NCI-H460 (cell line): Measurements from ENCODE around the gene PLAC9. TPM values are rescaled to one million over a fixed set of nuclear protein-coding genes. Genes with fewer than 3 reads are reported as not detected.

Experiments used
- DNase-seq: peaks from one replicate; pipeline ENCODE4 v3.0.0-alpha.2; 2016; ENCODE audit warnings: low read depth; ENCODE audit errors: extremely low read depth
- total RNA-seq: library from RNA; depleted of rRNA; stranded (reverse); fragments of >200 nt; shearing (Covaris generic); gene quantifications from 2 replicates; pipeline ENCODE4 v1.2.3, GENCODE V29; 2014

The PLAC9 gene
- total RNA-seq, 1 experiment from 2014 or later, result not detected

DNA sequence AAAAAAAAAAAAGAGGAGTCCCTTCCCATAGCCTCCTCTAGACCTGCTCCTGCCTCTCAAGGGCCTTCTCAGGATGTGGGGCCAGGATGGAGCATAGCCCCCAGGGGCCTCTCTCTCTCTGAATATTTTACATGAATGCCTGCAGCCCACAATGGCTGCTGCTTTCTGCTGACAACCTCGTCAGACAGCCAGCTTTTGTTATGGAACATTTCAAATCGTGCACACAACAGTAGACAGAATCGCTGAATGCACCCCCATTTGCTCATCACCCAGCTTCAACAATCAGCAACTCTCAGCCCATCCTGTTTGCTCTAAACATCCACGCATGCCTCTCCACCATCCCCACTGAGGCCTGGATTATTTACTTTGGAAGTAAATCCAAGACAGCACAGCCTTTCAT lies 5.4 kb downstream of the PLAC9 start:
- DNase-seq, result no peak

GRCh38 chr10:80139265-80139664 lies 6.7 kb downstream of the PLAC9 start:
- no peak for DNase-seq

DNA sequence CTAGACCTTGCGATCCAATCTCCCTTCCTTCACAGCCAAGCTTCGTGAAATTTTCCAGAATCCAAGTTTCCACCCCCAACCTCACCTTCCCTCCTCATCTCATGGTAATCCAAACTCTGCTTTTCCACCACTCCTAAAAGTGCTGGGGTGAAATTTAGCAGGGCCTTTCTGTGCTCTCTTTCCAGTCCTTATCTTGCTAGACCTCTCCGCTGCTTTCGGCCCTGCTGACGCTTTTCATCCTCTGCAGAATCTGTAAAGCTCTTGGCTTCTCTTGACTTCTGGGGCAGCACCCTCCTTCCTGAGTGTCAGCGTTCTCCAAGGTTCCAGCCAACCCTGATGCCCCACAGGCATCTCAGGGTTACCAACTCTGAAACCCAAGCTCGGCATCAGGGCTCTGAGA lies 7.7 kb downstream of the PLAC9 start:
- no peak for DNase-seq

DNA sequence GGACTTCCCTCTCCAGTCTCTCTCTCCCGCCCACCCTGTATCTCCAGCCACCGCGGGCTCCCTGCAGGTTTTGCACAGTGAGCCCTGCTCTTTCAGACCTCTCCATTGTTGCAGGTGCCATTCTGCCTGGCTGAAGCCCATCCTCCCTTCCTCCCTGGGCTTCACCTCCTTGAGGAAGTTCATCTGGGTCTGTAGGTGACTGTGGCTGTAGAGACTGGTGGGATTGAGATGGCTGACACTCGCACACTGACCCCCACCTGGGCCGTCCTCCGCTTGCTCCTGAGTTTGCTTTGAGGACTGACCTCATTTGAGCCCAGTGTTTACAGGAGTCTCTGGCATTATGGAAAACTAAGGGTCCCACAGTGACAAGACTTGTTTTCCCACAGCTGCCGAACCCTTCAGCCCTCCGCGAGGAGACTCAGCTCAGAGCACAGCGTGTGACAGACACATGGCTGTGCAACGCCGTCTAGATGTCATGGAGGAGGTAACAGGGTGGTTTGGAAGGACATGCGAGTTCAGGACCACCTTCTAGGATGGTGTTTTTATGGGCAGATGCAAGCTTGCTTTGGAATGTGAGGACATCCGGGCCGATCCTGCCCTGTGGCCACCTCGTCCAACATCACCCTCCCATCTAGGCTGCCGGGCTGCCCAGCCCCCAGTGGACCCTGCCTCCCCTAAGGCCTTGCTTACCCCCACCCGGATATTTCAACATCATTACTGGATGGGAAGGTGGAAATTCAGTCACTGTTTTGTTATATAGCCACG lies 9.3 kb downstream of the PLAC9 start:
- no peak for DNase-seq

- DNase-seq, result peak; percentile 13
Observed at GRCh38 chr10:80144067-80144695, 11.7 kb downstream of the PLAC9 start.

DNA sequence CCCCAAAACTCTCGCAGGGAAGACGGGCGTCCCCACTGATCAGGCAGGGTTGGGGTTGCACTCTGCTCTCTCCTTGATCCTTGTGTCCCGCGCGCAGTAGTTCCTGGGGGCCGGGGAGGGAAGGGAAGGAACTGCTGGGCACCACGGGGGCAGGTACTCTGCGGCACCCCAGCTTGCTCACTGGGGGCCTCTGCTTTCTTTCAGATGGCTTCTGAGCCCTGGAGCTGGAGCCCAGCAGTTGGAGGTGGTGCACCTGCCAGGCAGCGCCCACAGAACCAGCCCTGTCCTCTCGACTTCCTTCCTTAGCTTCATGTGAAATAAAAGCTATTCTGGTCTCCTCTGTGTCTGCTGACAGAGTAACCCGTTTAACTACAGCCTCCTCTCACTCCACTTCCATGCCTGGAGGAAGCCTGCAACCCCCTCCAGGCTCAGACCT lies 12.2 kb downstream of the PLAC9 start:
- no peak for DNase-seq

DNA sequence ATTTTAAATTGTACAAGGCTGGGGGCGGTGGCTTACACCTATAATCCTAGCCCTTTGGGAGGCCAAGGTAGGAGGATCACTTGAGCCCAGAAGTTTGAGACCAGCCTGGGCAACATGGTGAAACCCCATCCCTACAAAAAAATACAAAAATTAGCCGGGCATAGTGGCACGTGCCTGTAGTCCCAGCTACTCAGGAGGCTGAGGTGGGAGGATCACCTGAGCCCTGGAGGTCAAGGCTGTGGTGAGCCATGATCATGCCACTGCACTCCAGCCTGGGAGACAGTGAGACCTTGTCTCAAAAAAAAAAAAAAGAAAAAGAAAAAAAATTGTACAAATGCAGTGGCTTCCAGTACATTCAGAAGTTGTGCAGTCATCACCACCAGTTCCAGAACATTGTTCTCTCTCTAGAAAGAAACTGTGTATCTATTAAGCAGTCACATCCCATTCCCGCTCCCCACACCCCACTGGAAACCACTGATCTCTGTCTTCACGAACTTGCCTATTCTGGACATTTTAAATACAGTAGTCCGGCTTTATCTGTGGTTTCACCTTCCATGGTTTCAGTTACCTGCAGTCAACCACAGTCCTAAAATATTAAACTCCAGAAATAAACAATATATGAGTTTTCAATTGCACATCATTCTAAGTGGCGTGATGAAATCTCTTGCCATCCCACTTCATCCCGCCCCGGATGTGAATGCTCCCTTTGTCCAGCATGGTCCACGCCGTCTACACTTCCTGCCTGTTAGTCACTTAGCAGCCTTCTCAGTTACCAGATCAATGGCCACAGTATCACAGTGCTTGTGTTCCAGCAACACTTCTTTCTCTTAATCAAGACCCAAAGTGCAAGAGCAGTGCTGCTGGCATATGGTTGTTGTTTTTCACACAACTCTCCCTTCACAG lies 13.1 kb downstream of the PLAC9 start:
- DNase-seq, result peak; percentile 56

GRCh38 chr10:80146918-80147317 lies 14.4 kb downstream of the PLAC9 start:
- DNase-seq, result no peak

DNA sequence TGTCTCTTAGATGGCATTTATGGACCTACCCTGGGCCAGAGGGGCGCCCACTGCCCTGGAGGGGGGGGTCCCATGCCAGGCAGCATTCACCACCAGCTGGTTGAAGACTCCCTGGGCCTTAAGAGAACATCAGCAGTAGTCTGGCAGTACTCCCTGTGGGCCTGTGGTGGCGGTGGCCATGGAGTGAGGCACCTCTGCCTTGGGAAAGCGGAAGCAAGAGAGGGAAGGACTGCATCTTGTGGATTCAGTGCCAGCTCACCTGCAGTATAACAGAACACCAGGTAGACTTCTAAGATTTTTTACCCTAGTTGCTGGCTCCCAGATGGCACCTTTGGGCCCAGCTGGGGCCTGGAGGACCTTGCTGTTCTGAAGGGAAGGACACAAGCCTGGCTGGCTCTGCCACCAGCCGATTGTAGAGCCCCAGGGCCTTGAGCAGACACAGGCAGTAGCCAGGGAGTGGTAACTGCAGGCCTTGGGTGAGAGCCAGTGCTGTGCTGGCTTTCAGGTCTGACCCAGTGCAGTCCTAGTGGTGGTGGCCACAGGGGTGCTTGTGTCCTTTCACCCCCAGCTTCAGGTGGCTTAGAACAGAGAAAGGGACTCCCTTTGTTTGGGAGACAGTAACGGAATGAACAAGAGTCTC lies 15.8 kb downstream of the PLAC9 start:
- no peak for DNase-seq

- no peak for DNase-seq
Observed at GRCh38 chr10:80149123-80149522, 16.6 kb downstream of the PLAC9 start.

- DNase-seq, result no peak
Observed at GRCh38 chr10:80150172-80150571, 17.6 kb downstream of the PLAC9 start.

- no peak for DNase-seq
Observed at GRCh38 chr10:80152820-80153219, 20.3 kb downstream of the PLAC9 start.

- no peak for DNase-seq
Observed at GRCh38 chr10:80153460-80153859, 20.9 kb downstream of the PLAC9 start.

GRCh38 chr10:80154626-80154977 lies 22.1 kb downstream of the PLAC9 start:
- no peak for DNase-seq

GRCh38 chr10:80154978-80155695 lies 22.6 kb downstream of the PLAC9 start:
- DNase-seq, result no peak

DNA sequence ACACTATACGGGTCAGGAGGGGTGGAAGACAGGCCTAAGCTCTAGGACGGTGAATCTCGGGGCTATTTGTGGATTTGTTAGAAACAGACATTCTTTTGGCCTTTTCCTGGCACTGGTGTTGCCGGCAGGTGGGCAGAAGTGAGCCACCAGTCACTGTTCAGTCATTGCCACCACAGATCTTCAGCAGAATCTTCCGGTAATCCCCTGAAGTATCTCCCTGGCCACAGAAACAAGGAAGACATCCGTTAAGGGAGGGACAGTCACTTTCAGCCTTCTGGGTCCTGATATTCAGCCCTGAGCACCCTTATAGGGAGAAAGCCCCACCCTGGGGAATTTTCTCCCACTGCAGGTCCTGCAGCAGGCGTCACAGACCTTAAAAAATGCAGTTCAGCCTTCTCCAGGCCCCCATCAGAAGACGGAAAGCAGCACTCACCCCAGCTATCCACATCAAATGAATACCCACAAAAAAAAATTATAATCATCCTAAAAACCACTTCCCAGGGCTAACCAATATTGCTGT lies 23.2 kb downstream of the PLAC9 start:
- DNase-seq, result no peak

DNA sequence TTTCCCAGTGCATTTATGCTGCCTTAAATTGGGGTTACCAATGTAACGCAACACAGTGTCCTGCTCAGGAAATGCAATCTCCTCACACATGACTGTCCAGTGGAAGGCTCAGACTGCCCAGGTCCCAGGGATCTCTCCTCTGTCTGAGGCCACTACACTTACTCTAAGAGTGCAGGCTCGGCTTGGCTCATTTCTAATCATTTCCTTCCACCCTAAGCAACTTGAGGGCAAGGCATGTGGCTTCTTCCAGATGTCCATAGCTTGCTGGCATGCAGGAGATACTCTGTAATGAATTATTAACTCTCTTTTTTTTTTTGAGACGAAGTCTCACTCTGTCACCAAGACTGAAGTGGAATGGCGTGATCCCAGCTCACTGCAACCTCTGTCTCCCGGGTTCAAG lies 23.7 kb downstream of the PLAC9 start:
- DNase-seq, result no peak

DNA sequence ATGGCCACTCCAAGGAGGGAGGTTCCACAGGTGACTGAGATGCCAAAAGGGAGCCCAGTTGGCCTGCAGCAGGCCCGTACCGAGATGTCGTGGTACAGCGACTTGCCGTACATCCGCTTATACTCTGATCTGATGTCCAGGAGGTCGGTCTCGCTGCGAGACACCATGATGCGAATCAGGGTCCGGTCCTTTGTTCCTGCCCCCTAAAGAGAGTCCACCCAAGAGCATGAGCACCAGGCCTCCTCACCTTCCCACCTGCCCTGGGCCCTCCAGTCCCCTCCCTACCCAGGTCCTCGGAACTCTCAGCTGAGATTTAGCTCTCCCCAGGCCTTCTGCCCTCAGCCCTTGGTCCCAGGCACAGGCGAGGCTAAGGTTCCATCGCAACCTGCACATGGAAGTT lies 25.0 kb downstream of the PLAC9 start:
- DNase-seq, result no peak

DNA sequence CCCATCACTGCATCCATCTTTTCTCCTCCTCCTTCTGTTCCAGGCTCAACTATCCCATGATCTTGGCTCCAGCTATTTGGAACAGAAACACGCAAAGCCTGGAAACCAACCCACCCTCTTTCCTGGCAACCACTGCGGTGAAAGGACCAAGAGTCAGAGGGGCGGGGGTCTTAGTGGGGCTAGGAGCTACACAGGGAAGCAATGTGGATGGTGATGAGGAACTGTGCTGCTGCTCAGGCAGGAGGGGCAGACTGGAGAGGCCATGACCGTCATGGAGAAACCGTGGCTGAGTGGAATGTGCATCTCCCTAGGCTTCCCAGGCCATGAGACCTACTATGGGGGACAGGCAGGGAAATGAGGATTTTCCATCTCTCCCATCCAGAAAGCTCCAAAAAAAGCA lies 25.6 kb downstream of the PLAC9 start:
- DNase-seq, result no peak

GRCh38 chr10:80158598-80159127 lies 26.1 kb downstream of the PLAC9 start:
- peak; percentile 72 for DNase-seq
